HepG2 (cell line): Measurements from ENCODE around the gene RAB34. TPM values are rescaled to one million over a fixed set of nuclear protein-coding genes. Genes with fewer than 3 reads are reported as not detected.

Source experiments
- ATF1 ChIP-seq: IDR thresholded peaks from 2 replicates; pipeline ENCODE4 v1.6.1; 2016; ENCODE audit warnings: mild to moderate bottlenecking, control low read depth
- CENPT ChIP-seq: sonication (generic); formaldehyde crosslinking; IDR thresholded peaks from 2 replicates; pipeline ENCODE4 v1.8.0; 2022; ENCODE audit warnings: low read depth, mild to moderate bottlenecking, moderate library complexity, missing genetic modification reagents
- LCORL ChIP-seq, 2 experiments: fragments of 450-650 bp in 1 of 2; sonication (generic) in 1 of 2; formaldehyde crosslinking in 1 of 2; IDR thresholded peaks; 2 replicates each; pipeline versions ENCODE4 v1.5.0 to v1.6.1; 2017 to 2020; ENCODE audit warnings: antibody characterized with exemption in 1 of 2, missing genetic modification reagents in 1 of 2
- MBNL3 ChIP-seq: fragments of 250-450 bp; sonication (Bioruptor Pico); conservative IDR thresholded peaks from 2 replicates; pipeline ENCODE4 v1.8.0; 2022; ENCODE audit warnings: mild to moderate bottlenecking, inconsistent platforms
- MYPOP ChIP-seq: sonication (generic); formaldehyde crosslinking; IDR thresholded peaks from 2 replicates; pipeline ENCODE4 v1.8.1; 2023; ENCODE audit warnings: mild to moderate bottlenecking, moderate library complexity, missing genetic modification reagents
- NFE2L1 ChIP-seq: sonication (generic); formaldehyde crosslinking; IDR thresholded peaks from 2 replicates; pipeline ENCODE4 v1.4.0; 2020; ENCODE audit warnings: missing genetic modification reagents, mild to moderate bottlenecking, borderline replicate concordance
- NR2F2 ChIP-seq: IDR thresholded peaks from 2 replicates; pipeline ENCODE4 v1.6.1; 2012; ENCODE audit warnings: low read depth, inconsistent platforms, borderline replicate concordance
- PHF20 ChIP-seq: sonication (generic); formaldehyde crosslinking; IDR thresholded peaks from 2 replicates; pipeline ENCODE4 v1.5.0; 2020; ENCODE audit warnings: mild to moderate bottlenecking, missing genetic modification reagents
- RFX1 ChIP-seq: fragments of 450-650 bp; IDR thresholded peaks from 2 replicates; pipeline ENCODE4 v1.6.1; 2017
- RXRB ChIP-seq: IDR thresholded peaks from 2 replicates; pipeline ENCODE4 v1.6.1; 2016; ENCODE audit warnings: borderline replicate concordance, missing genetic modification reagents, missing compliant biosample characterization
- SP2 ChIP-seq: sonication (generic); formaldehyde crosslinking; IDR thresholded peaks from 2 replicates; pipeline ENCODE4 v1.5.1; 2020; ENCODE audit warnings: mild to moderate bottlenecking, missing genetic modification reagents
- ZKSCAN8 ChIP-seq: IDR thresholded peaks from 2 replicates; pipeline ENCODE4 v1.6.1; 2016; ENCODE audit warnings: borderline replicate concordance, missing genetic modification reagents, missing compliant biosample characterization
- ZNF335 ChIP-seq: sonication (generic); formaldehyde crosslinking; IDR thresholded peaks from 2 replicates; pipeline ENCODE4 v1.4.0; 2020; ENCODE audit warnings: missing genetic modification reagents
- ZNF33A ChIP-seq: sonication (generic); formaldehyde crosslinking; IDR thresholded peaks from 2 replicates; pipeline ENCODE4 v1.5.1; 2020; ENCODE audit warnings: missing genetic modification reagents, mild to moderate bottlenecking, moderate library complexity, borderline replicate concordance
- ZNF33B ChIP-seq: sonication (generic); formaldehyde crosslinking; IDR thresholded peaks from 2 replicates; pipeline ENCODE4 v1.5.1; 2020; ENCODE audit warnings: mild to moderate bottlenecking, missing genetic modification reagents
- ZNF350 ChIP-seq: sonication (generic); formaldehyde crosslinking; IDR thresholded peaks from 2 replicates; pipeline ENCODE4 v1.4.0; 2020; ENCODE audit warnings: mild to moderate bottlenecking, low read depth, missing genetic modification reagents, borderline replicate concordance
- ZNF367 ChIP-seq: sonication (generic); formaldehyde crosslinking; IDR thresholded peaks from 2 replicates; pipeline ENCODE4 v1.4.0; 2020; ENCODE audit warnings: missing genetic modification reagents, borderline replicate concordance
- ZNF737 ChIP-seq: sonication (generic); formaldehyde crosslinking; IDR thresholded peaks from 2 replicates; pipeline ENCODE4 v1.5.0; 2020; ENCODE audit warnings: missing genetic modification reagents, mild to moderate bottlenecking, borderline replicate concordance
- ZNF792 ChIP-seq: IDR thresholded peaks from 2 replicates; pipeline ENCODE4 v1.6.1; 2016
- polyA plus RNA-seq, 8 experiments: library from polyadenylated mRNA; depleted of rRNA in 3 of 8; stranded (reverse) in 7 of 8; unstranded in 1 of 8; fragments of >200 nt; fragmentation: Illumina TruSeq in 4 of 8; extraction: Trizol in 4 of 8; gene quantifications; 2 replicates each; pipeline versions ENCODE4 v1.2.1 to v1.2.3, GENCODE V29; 2011 to 2016; ENCODE audit warnings: low read depth in 4 of 8, missing spikeins in 1 of 8, mixed read lengths in 1 of 8; ENCODE audit not compliant: insufficient read depth in 1 of 8
- total RNA-seq, 5 experiments: library from RNA; depleted of rRNA; stranded (reverse); fragments of >200 nt; fragmentation: Illumina TruSeq; extraction: Trizol; gene quantifications; 2 replicates each; pipeline ENCODE4 v1.2.3, GENCODE V29; 2016; ENCODE audit warnings: low read depth in 1 of 5
- TF ChIP-seq, protein P1 (sequence below): sonication (generic); formaldehyde crosslinking; IDR thresholded peaks from 2 replicates; pipeline ENCODE4 v1.5.1; 2020; ENCODE audit warnings: missing genetic modification reagents, mild to moderate bottlenecking, borderline replicate concordance
- TF ChIP-seq, protein P2 (sequence below): sonication (generic); formaldehyde crosslinking; IDR thresholded peaks from 2 replicates; pipeline ENCODE4 v1.9.0; 2021; ENCODE audit warnings: mild to moderate bottlenecking, missing genetic modification reagents

Gene RAB34
- total and polyA plus RNA-seq, 2 of the 13 experiments (the other 11 are each of a cell fraction or from before 2014, with no cell fraction given): 0.49 TPM; not detected in 1

- TF ChIP-seq PHF20 (CRISPR knock-in tag) (0 out of 2 replicates have a peak, but pooled peaks have one; percentile 12), SP2 (CRISPR knock-in tag) (0 out of 2 replicates have a peak, but pooled peaks have one; percentile 1), ZNF737 (CRISPR knock-in tag) (no peak), LCORL (IDR thresholded peaks at IDR 0.05) (no peak), LCORL (CRISPR knock-in tag; IDR thresholded peaks at IDR 0.05) (peak; percentile 52; the same call in 1 of the 2 replicates), RFX1 (no peak), CENPT (no peak), ZNF792 (no peak), NR2F2 (no peak), ZNF33B (no peak), MBNL3 (CRISPR knock-in tag) (no peak), ZKSCAN8 (CRISPR knock-in tag) (no peak), ATF1 (CRISPR knock-in tag) (no peak), RXRB (CRISPR knock-in tag) (peak; percentile 45), ZNF367 (CRISPR knock-in tag) (no peak), ZNF33A (CRISPR knock-in tag) (no peak), ZNF335 (no peak), ZNF350 (no peak), MYPOP (no peak; the same call in 1 of the 2 replicates), NFE2L1 (CRISPR knock-in tag) (no peak)
- TF ChIP-seq, protein P1, sequence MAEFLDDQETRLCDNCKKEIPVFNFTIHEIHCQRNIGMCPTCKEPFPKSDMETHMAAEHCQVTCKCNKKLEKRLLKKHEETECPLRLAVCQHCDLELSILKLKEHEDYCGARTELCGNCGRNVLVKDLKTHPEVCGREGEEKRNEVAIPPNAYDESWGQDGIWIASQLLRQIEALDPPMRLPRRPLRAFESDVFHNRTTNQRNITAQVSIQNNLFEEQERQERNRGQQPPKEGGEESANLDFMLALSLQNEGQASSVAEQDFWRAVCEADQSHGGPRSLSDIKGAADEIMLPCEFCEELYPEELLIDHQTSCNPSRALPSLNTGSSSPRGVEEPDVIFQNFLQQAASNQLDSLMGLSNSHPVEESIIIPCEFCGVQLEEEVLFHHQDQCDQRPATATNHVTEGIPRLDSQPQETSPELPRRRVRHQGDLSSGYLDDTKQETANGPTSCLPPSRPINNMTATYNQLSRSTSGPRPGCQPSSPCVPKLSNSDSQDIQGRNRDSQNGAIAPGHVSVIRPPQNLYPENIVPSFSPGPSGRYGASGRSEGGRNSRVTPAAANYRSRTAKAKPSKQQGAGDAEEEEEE (CRISPR knock-in tag): no peak
- TF ChIP-seq, protein P2, sequence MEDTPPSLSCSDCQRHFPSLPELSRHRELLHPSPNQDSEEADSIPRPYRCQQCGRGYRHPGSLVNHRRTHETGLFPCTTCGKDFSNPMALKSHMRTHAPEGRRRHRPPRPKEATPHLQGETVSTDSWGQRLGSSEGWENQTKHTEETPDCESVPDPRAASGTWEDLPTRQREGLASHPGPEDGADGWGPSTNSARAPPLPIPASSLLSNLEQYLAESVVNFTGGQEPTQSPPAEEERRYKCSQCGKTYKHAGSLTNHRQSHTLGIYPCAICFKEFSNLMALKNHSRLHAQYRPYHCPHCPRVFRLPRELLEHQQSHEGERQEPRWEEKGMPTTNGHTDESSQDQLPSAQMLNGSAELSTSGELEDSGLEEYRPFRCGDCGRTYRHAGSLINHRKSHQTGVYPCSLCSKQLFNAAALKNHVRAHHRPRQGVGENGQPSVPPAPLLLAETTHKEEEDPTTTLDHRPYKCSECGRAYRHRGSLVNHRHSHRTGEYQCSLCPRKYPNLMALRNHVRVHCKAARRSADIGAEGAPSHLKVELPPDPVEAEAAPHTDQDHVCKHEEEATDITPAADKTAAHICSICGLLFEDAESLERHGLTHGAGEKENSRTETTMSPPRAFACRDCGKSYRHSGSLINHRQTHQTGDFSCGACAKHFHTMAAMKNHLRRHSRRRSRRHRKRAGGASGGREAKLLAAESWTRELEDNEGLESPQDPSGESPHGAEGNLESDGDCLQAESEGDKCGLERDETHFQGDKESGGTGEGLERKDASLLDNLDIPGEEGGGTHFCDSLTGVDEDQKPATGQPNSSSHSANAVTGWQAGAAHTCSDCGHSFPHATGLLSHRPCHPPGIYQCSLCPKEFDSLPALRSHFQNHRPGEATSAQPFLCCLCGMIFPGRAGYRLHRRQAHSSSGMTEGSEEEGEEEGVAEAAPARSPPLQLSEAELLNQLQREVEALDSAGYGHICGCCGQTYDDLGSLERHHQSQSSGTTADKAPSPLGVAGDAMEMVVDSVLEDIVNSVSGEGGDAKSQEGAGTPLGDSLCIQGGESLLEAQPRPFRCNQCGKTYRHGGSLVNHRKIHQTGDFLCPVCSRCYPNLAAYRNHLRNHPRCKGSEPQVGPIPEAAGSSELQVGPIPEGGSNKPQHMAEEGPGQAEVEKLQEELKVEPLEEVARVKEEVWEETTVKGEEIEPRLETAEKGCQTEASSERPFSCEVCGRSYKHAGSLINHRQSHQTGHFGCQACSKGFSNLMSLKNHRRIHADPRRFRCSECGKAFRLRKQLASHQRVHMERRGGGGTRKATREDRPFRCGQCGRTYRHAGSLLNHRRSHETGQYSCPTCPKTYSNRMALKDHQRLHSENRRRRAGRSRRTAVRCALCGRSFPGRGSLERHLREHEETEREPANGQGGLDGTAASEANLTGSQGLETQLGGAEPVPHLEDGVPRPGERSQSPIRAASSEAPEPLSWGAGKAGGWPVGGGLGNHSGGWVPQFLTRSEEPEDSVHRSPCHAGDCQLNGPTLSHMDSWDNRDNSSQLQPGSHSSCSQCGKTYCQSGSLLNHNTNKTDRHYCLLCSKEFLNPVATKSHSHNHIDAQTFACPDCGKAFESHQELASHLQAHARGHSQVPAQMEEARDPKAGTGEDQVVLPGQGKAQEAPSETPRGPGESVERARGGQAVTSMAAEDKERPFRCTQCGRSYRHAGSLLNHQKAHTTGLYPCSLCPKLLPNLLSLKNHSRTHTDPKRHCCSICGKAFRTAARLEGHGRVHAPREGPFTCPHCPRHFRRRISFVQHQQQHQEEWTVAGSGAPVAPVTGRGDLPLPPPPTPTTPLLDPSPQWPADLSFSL: no peak
These were observed 27.5 kb upstream of the RAB34 start (continued) for GRCh38 chr17:28744972-28745785.
